Measurements from ENCODE around the gene LIPF.

The LIPF gene

DNA sequence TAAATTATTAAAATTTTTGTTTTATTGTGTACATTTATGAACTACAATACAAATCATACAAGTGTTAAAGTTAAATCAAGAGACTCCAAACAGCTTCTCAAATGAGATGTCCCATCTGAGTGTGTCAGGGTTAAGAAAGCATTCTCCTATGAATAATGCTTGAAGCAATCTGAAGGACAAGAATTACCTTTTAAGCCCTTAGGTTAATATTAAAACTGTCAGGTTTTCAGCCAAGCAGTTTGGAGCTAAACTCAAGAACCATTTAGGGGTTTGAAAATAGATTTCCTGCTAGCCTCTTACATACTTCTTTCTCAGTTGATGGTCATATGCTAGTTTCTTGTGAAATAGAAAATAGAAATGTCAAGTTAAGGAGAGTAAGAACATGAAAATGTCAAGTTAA, 39.4 kb upstream of the LIPF start:
- TF ChIP-seq, protein P1, sequence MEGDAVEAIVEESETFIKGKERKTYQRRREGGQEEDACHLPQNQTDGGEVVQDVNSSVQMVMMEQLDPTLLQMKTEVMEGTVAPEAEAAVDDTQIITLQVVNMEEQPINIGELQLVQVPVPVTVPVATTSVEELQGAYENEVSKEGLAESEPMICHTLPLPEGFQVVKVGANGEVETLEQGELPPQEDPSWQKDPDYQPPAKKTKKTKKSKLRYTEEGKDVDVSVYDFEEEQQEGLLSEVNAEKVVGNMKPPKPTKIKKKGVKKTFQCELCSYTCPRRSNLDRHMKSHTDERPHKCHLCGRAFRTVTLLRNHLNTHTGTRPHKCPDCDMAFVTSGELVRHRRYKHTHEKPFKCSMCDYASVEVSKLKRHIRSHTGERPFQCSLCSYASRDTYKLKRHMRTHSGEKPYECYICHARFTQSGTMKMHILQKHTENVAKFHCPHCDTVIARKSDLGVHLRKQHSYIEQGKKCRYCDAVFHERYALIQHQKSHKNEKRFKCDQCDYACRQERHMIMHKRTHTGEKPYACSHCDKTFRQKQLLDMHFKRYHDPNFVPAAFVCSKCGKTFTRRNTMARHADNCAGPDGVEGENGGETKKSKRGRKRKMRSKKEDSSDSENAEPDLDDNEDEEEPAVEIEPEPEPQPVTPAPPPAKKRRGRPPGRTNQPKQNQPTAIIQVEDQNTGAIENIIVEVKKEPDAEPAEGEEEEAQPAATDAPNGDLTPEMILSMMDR (IDR thresholded peaks at IDR 0.05; ENCODE audit: low read depth, low read length, missing control alignments): no peak
- no peak overlapping the region for H3K4me3 ChIP-seq (ENCODE audit: low read depth, low read length)
- DNase-seq (ENCODE audit: low read depth): no peak

DNA sequence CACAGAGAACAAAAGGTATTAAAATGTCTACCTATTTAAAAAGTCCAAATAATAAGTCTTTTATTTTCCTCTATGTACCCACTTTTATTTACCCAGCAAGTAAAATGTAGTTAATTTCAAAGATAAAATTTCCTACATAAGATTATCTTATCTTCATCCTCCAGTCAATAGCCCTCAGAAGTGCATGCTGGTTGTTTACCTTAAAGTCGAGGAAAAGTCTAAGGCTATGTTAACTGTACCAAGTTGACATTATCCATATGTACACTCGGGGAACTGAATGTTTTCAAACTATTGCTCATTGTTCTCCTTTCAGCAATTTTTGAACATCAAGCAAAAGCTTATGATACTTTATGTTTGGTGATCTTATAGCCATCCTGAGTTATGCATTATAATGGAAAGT, 24.1 kb upstream of the LIPF start:
- no peak overlapping the region for H3K4me3 ChIP-seq (ENCODE audit: low read depth, low read length)
- no peak for DNase-seq (ENCODE audit: low read depth)
- TF ChIP-seq, protein P1 (IDR thresholded peaks at IDR 0.05; ENCODE audit: low read depth, low read length, missing control alignments): no peak

DNA sequence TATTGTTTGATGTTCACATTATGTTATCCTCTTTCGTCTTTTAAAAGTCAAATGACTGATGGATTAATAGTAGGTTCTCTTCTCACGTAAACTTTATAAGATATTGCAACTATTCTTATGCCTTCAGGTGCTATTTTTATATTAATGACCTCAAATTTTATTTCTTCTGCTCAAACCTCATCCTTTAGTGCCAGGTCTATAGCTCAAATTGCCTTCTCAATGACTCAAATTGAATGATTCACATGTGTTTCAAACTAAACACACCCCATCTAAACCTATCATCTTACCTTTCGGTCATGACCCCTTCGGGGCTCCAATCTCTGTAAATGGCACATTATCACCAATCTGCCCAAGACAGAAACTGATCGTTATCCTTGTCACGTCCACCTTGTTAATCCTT, 22.0 kb upstream of the LIPF start:
- DNase-seq (ENCODE audit: low read depth): no peak
- TF ChIP-seq, protein P1 (IDR thresholded peaks at IDR 0.05; ENCODE audit: low read depth, low read length, missing control alignments): no peak
- H3K4me3 ChIP-seq (ENCODE audit: low read depth, low read length): no peak overlapping the region

DNA sequence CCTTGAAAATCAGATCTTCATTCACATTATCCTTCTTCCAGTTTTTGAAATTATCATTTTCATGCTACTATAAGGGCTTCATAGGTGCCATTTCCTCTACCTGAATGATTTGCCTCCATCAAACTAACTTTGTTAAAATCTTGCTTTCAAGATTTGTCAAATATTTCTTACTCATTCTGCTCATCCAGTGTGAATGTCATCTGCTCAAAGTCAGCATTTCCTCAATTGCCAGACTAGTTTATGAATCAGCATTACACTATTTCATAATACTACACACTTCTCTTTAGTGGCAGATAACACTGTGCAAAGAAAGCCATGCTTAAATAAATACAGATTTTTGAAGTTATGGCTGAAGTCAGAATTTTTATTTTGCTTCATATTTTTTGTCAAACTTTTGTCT, 21.3 kb upstream of the LIPF start:
- DNase-seq (ENCODE audit: low read depth): no peak
- TF ChIP-seq, protein P1 (IDR thresholded peaks at IDR 0.05; ENCODE audit: low read depth, low read length, missing control alignments): no peak

DNA sequence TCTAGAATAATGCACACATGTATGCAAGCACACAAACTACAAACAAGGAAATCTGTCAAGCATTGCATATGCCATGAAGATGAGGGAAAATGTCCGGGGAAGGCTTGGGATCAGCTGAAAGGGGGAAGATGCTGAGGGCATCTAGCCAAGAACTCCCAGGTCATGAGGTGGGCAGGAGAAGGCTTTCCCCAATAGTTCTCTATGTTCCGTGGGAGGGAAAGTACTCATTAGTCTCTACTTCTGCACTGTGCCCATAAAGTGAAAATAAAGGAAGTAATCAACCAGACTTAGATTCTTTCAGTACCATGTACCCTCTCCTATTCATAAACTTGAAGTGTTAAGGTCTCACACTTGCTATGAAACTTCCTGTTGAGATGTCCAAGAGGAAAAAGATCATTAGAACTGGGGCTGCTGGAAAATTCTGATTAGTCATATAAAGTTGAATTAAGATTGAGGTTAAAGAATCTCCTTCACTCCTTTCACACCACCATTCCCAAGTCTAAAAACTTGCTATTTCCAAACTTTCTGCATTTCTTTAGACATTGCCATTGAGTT, 17.1 kb upstream of the LIPF start:
- no peak overlapping the region for H3K4me3 ChIP-seq (ENCODE audit: low read depth, low read length)
- TF ChIP-seq, protein P1 (IDR thresholded peaks at IDR 0.05; ENCODE audit: low read depth, low read length, missing control alignments): no peak
- no peak for DNase-seq (ENCODE audit: low read depth)

More for the DNA sequence above, 21.3 kb upstream of the LIPF start:
- H3K4me3 ChIP-seq (ENCODE audit: low read depth, low read length): no peak overlapping the region

DNA sequence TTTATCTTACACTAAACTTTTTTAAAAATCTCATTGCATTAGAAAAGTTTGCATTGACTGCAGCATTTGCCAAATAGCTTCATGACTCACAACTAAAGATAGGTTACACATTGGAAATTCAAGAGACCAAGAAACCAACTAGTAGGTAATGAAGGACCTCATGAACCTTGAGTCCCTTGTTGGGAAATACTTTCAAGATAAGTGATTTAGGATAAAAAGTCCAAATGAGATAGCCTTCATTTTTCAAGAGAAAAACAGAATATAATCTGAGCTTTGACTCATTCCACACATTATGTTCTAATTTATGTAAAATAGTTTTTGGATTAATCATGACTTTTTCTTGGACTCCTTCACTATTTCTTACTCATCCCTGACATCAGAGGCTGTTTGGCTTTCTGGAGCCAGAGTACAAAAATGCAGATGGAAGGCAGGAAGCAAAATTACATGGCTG, 13.1 kb upstream of the LIPF start:
- DNase-seq (ENCODE audit: low read depth): no peak
- no peak overlapping the region for H3K4me3 ChIP-seq (ENCODE audit: low read depth, low read length)
- TF ChIP-seq, protein P1 (IDR thresholded peaks at IDR 0.05; ENCODE audit: low read depth, low read length, missing control alignments): no peak

DNA sequence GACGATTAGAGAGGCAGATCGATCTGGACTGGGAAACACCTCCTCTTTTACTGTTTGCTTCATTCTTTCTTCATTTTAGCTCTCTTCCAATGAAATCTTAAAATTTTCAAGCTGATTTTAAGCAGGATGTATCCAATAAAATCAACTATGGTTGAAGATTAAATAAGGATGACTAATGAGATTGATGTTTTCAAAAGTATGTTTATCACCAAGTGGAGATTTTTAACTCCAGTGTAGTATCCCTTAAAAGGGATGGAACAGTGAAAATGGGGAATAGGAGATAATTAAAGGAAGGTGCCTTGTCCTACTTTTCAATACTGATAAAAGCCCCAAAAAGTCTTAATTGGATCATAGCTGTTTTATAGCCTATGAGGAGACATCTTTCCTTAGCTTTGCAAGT, 11.6 kb upstream of the LIPF start:
- DNase-seq (ENCODE audit: low read depth): no peak
- TF ChIP-seq, protein P1 (IDR thresholded peaks at IDR 0.05; ENCODE audit: low read depth, low read length, missing control alignments): no peak

More for the DNA sequence above, 11.6 kb upstream of the LIPF start:
- H3K4me3 ChIP-seq (ENCODE audit: low read depth, low read length): no peak overlapping the region
